WTC11 (cell line): ENCODE results near the gene MDN1.

Source experiments
- ATF1 ChIP-seq: sonication (generic); formaldehyde crosslinking; IDR thresholded peaks from 2 replicates; pipeline ENCODE4 v1.8.1; 2023; ENCODE audit warnings: mild to moderate bottlenecking, moderate library complexity, missing genetic modification reagents
- CTCF ChIP-seq: fragments of 200-600 bp; IDR thresholded peaks from 2 replicates; pipeline ENCODE4 v1.8.0; 2022; ENCODE audit warnings: antibody characterized with exemption
- NFE2L1 ChIP-seq: sonication (generic); formaldehyde crosslinking; IDR thresholded peaks from 2 replicates; pipeline ENCODE4 v1.8.1; 2023; ENCODE audit warnings: missing genetic modification reagents
- PREB ChIP-seq: sonication (generic); formaldehyde crosslinking; IDR thresholded peaks from 2 replicates; pipeline ENCODE4 v1.8.1; 2022; ENCODE audit warnings: mild to moderate bottlenecking, missing genetic modification reagents, moderate library complexity, borderline replicate concordance
- TEAD4 ChIP-seq: sonication (generic); formaldehyde crosslinking; IDR thresholded peaks from 2 replicates; pipeline ENCODE4 v1.8.0; 2022; ENCODE audit warnings: mild to moderate bottlenecking, missing genetic modification reagents
- ZNF281 ChIP-seq: sonication (generic); formaldehyde crosslinking; IDR thresholded peaks from 2 replicates; pipeline ENCODE4 v1.8.0; 2023; ENCODE audit warnings: mild to moderate bottlenecking, missing genetic modification reagents

- TF ChIP-seq ATF1 (CRISPR knock-in tag) (no peak), CTCF (no peak), NFE2L1 (CRISPR knock-in tag) (no peak), ZNF281 (CRISPR knock-in tag) (no peak), TEAD4 (CRISPR knock-in tag) (no peak), PREB (CRISPR knock-in tag) (no peak)
Measured at GRCh38 chr6:89675949-89676748, 143.4 kb downstream of the MDN1 start.
